GM19467 (cell line): Measurements from ENCODE around the gene RRP36.
A peak's percentile ranks its signal among the peaks of the same experiment; 100 is the strongest.
"Not testable (repeated sequence)": the region's sequence is repeated elsewhere in the genome, so short reads cannot be mapped to it uniquely, and the experiment has no call there.

Experiments used
- ATAC-seq: cut with Tn5 transposase; IDR thresholded peaks from one replicate; pipeline ENCODE4 v1.9.1; 2021; ENCODE audit warnings: mild to moderate bottlenecking, moderate library complexity; ENCODE audit not compliant: unreplicated experiment

RRP36 gene

DNA sequence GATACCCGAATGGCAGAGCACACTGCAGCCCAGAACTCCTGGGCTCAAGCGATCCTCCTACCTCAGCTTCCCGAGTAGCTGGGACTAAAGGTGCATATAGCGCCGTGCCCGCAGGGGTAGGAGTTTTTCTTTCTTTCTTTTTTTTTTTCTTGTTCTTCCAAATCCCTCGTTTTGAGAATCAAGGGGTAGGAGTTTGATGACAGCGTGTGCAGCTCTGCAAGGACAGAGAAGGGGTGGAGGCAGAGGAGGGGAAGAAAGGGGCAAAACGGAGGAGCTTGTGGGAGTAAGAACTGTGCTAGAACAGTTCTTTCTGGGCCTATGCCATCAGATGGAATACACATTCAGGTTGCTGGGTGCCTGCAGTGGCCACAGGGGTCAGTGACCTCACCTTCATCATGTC is 15.3 kb downstream of the RRP36 start:
- ATAC-seq = no peak

DNA sequence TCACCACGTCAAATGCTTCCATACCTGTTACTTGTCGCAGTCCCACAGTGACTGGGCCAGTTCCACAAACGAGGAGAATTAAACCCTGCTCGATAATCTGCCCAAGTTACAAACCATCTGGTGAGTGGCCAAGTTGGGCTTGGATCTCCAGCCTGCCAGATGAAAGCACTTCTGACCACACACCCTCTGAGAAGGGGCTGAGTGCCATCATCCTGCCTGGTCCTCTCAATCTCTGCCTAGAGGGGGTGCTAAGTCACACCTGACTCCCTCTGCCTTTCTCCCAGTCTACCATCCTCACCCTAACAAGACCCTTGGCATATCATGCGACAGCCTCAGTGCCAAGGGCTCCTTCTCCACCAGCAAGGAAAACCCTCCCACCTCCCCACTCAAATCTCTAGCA is 15.8 kb downstream of the RRP36 start:
- ATAC-seq = no peak

DNA sequence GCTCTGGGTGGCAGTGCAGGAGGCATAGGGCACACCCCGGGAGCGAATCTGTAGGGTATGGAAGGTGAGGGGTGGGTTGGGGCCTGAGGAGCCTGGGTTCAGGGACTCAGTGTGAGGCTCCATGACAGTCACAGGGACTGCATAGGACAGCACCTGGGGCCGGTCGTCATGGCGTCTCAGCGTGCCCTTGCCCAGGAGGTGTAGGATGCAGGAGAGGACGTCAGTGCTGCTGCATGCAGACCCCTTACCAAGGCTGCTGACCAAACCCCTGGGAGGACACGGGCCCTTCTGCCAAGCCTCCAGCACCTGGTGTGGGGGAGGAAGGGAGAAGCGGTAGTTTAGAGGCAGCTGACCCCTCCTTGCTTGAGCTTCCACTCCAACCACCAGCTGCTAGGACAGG is 16.3 kb downstream of the RRP36 start:
- no peak for ATAC-seq

DNA sequence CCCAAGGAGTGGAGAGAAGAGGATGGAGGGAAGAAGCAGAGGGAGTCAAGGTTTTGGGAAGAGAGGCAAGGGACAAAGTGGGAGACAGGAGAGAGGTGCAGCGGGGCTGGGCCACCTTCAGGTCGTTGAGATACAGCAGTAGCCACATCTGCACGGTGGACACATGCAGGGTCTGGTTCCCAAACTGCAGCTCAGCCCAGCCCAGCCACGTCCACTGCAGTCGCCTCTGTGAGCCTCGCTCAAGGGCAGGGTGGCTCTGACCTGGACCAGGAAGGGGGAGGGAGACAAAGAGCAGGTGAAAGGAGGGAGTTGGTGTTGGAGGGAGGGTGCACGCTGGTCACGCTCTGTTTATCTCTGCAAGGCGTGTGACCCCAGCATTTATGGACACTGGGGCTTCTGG is 17.3 kb downstream of the RRP36 start:
- ATAC-seq = no peak

DNA sequence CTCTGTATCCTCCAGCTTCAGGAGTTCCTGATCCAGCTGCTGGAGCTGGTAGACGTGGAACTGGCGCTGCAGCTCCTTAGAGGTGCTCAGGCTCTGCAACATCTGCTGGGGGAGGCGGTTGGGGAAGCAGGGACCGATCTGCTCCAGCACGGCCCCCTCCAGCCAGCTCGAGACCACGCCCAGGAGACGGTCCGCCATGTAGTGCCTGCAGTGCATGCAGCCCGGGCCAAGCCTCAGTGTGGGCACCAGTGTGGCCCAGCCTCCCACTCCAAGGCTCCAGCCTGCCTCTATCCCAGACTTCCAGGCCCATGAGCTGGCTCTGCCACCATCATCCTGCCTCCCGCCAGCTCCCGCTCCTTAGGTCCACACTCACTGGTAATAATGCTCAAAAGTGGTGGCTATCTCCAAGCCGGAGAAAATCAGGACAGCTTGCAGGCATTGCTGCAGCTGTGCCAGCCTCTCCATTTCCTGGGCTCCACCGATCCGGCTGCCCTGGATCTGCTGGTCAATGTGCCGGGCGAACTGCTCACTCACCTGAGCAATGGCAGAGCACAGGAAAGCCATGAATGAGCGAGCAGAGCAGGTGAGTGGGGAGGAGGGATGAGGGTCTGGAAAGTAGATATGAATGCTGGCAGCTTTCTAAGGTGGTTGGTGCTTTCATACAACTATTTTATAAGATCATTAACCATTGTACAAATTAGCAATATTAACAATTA is 19.3 kb downstream of the RRP36 start:
- no peak for ATAC-seq

DNA sequence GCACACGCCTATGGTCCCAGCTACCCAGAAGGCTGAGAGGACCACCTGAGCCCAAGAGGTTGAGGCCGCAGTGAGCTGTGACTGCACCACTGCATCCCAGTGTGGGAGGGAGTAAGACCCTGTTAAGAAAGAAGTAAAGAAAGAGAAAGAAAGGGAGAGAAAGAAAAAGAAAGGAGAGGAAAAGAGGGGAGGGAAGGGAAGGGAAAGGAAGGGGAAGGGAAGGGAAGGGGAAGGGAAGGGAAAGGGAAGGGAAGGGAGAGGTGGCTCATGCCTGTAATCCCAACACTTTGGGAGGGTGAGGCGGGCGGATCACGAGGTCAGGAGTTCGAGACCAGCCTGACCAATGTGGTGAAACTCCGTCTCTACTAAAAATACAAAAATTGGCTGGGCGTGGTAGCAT is 20.1 kb downstream of the RRP36 start:
- not testable (repeated sequence) for ATAC-seq

DNA sequence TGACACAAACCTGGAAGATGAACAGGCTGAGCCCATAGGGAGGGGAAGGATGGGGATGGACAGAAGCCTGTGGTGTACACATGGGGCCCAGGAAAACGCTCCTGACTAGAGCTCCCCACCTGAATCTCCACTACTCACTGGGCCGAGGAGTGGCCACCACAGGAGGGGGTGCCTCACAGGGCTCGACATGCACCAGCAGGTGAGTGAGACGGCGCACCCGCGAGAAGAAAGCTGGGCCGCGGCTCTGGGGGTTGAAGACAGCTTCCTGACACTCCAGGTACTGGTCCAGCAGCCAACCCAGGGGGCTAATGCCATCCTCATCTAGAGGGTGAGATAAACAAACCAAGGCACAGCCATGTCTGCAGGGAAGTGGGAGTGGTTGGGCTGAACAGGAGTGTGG is 21.9 kb downstream of the RRP36 start:
- ATAC-seq = no peak

DNA sequence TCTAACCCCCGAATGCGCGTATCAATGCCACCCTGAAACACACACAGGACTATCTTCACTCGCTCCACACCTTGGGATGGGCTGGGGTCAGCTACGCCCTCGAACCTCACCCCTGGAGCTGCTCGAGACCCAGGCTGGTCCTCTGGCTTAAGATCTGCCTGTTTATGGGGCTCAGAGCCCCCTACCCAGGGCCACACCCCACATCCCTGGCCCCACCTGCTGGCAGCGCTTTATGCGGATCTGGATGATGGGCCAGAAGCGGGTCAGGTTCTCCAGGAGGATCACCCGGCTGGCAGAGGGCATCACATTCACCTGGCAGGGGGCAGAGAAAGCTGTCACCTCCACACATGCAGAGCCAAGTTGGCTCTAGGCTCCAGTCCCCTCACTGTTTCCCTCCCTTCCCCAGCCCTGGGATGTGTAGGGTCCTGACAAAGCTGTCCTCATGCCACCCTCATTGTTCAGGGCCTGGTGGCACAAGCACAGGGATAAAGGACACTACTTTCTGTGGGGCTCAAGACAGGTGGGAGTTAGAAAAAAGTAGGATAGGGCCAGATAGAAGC is 24.0 kb downstream of the RRP36 start:
- ATAC-seq = no peak

DNA sequence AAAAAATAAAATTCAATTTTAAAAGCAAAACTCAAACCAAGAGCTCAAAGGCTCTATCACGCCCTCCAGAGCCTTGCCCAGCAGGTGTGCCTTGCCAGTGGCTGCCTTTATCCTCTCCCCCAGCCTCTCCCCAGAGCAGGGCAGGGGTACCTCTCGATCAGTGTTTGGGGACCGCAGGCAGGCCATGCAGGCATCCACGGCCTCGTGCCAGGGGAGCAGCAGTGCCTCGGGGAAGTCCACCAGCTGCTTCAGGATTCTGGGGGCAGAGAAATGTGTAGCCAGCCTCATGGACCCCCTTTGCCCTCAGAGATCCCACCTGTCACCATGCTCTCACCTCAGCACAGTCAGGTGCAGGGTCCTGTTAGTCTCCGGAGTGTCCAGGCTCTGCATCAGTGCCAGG is 26.6 kb downstream of the RRP36 start:
- no peak for ATAC-seq

DNA sequence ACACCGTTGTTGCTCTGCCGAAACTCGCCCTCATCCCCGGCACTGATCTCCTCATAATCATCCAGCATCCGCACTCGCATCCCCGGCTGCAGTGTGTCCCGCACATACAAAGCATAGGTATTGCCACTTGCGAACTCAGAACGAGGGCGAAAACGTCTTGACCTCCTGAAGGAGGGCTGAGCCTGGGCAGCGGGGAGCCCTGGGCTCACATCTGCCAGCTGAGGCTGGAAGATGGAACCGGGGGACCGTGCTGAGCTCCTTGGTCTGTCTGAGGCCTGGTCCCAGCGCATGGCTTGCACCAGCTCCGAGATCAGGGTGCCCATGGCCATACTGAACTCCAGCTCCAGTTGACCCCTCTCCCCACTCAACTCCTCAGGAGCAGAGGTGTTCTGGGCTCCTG is 29.6 kb downstream of the RRP36 start:
- ATAC-seq = no peak

DNA sequence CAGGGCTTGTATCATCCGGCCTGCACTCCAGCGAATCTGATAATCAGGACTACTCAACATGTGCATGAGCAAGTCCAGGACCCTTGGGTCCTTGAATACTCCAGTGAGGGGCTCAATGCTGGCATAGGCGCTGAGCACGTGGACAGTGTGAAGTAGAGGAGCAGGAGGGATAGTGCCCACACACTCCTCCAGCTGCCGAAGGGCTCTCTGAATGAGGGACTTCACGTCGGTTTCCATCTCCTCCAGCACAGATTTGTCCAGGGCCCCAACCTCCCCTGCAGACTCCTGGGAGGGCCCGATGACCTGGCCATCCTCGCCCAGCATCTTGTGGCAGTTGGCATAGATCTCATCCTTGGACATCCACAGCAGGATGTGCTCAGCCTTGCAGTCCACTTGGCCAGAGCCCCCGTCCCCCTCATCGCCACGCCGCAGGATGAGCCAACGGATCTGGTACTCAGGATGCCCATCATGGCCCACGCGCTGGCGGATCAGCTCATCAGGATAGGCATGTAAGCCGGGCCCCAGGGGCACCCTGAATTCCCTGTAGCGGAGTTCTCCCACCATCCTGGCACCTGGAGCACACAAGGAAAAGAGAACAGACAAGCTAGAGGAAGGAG is 30.9 kb downstream of the RRP36 start:
- no peak for ATAC-seq

DNA sequence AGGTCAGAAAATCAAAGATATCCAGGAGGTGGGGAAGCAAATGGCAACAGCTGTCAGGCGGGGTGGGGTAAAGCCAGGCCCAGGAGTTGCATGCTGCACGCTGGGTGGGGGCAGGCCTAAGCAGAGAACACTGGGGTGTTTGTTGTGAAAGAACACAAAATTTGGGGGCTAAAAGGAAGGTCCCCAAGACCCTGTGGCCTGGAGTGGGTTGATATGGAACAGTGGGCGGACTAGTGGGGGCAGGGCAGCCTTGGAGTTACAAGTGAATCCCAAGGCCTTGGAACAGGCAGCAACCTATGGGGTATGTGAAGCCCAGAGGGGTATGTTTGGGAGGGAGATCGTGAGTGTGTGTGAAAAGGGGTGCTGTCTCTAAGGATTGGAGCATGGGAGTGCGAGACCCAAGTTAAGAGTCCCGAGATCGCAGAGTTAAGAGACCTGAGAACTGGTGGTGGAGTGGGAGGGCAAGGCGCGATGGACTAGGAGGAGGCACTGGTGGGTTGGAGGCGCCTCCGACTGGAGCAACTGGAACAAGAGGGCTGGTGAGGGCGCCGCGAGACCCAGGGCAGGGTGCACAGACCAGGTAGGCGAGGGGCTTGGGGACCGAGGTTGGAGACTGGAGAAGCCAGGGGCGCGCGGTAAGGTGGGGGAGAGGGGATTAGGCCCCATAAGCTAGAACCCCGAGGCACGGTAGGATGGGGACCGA is 31.6 kb downstream of the RRP36 start:
- ATAC-seq = no peak

DNA sequence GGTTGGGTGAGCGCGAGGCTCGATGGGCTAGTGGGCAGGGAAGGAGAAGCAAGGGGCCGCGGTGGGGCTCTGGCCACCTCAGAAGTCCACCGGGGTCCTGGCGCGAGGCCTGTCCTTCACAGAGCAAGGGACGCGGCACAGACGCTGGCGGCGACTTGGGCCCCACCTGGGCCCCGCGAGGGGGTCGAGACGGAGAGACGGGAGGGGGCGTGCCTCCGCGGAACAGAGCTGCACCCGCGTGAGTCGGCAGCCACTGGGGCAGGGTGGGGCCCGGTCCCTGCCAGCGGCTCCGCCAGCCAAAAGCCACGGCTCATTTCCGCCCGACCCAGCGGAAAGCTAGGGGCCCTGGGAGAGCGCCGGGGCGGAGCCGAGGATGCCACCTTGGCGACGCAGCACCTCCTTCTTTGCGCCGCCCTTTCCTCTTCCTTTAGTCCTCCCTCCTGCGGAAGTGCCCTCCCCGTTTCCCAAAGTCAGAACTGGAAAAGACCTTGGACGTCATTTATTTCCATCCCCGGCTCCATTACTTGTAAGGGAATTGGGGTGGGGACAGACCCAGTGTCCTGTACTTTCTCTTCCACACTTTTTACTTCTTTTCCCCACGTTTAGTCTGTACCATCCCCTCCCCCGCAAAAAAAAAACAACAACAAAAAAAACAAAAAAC is 32.3 kb downstream of the RRP36 start, which contains the start of gene CUL7:
Gene CUL7, minus strand, starts transcription at position 307 of the 661 bp plus-strand sequence. CDS start 1,063 bp downstream, outside the sequence.
- ATAC-seq = peak; percentile 89

DNA sequence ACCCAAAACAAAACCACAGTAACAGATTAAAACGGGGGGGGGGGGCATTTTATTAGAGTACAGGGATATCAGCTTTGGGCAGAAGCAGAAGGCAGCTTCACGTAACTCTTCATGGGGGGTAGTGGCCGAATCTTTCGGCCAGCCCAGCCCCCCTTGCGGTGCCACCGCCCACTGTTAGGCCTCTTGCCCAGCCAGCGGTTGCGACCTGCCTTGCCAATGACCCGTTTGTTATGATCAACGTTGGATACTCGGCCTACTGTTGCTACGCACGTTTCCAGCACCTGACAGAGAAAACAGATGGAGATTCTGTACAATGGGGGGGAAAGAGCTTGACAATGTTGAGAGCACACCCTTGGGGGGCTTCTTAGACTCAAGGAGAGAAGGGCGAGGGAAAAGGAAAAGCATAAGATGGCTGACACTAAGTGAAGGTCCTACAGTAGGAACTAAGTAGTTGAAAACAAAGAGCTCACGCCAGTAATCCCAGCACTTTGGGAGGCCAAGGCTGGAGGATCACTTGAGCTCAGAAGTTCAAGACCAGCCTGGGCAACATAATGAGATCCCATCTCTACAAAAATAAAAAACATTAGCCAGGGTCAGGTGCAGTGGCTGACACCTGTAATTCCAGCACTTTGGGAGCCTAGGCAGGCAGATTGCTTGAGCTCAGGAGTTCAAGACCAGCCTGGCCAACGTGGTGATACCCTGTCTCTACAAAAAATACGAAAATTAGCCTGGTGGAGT is 33.0 kb downstream of the RRP36 start:
- no peak for ATAC-seq

DNA sequence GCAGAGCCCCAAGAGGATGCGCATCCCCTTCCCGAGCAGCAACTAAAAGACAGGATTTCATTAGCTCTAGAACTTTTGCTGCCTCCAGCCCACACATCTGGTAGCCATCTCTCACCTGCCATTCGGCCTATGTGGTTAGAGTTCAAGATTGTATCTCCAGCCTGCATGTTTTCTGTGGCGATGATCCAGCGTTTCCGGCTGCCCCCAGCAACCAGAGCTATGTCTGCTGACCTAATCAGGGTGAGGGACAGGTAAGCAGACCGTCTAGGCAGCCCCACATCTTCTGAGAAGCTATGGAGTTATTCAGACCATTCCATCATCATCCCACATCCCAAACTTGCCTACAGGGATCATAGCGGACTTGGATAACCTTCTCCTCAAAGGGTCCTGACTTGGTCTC is 34.5 kb downstream of the RRP36 start:
- no peak for ATAC-seq

DNA sequence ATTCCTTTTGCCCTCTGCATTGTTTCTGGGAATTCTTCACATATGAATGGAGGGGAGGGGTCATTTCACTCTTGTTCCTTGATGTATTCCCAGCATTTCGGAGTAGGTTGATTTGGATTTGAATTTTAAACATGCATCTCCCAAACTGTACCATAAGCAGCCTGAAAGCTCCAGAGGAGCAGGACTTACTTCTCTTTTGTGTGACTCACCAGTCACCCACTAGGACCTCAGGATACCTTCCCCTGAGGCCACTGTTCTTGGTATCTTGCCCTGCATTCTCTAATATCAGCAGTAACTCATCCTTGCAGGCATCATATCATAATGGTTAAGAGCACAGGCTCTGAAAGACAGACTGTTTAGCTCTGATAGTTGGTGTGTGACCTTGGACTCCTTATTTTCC is 37.1 kb downstream of the RRP36 start:
- no peak for ATAC-seq

DNA sequence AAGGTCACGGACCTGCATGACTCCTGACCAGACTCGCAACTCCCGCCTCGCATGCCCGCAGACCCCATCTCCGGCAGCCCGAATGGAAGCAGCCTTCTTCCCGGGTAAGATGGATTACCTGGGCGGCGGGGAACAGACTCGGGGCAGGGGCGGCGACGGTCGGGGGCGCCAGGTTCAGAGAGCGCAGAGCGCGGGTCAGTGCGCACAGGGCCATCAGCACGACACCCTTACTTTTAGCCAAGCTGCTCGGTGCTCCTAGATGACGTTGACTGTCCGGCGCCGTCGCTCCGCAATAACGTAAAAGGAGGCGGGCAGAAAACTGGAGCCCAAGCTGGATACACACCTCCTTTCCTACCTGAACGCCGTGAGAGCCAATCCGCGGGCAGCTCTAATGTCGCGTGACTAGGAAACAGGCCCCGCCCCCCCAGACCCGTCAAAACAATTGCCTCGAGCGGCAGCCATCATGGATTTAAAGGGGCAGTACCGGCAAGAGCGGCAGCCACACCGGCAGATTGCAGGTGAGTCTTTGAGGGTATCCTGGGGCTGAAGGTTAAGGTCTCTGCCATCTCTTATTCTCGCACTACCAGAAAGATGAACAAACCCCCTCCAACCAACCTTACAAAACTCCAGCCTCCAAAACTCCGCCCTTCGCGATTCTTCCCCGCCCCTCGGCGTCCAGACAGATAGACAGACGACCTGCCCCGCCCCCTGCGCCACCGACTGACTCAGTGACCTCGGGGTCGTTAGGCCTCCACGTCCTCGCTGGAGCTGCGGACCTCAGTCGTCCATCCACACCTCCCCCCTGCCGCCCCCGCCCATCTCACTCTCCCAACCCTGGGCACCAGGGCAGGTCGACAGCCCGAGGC is 38.0 kb downstream of the RRP36 start, which contains the start of the genes KLC4 and MRPL2:
Gene KLC4, plus strand, starts transcription at position 464 of the 866 bp plus-strand sequence. CDS start 1,705 bp downstream, outside the sequence.
Gene MRPL2, minus strand, starts transcription at position 267 of the 866 bp plus-strand sequence. Its CDS starts 53 bp downstream, at position 214.
- peak; percentile 83 for ATAC-seq

DNA sequence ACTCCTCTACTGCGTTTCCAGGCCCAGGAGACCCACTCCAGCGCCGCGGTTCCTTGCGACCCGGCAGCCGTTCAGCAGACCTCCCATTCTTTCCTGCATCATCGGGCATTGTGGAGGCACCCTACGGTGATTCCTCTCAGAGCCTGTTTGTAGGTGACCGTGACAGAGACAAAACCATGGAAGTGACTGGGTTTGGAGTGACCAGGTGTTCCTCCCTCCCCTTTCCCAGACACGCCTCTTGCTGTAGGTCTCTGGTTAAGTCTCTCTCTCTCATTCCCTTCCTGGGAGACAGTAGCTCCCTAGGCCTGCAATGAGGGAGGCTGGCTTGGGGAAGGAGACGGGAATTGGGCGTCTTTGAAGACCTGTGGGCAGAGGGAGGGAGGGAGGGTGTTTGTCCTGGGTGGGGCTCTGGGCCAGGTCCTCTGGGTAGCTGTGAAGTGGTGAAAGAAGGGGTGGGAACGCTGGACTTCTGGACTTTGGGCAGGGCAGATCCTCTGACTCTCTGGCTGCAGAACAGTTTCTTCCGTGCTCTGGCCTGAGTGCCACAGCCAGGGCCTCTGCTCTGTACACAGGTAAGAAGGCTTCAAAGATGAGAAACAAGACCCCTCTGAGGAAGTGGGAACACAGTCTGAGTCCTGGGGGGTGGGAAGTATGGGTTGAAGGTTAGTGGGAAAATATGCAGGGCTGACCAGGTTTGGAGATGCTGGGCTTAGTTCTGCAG is 38.8 kb downstream of the RRP36 start:
- peak; percentile 4 for ATAC-seq
